SJSA1 (cell line): ENCODE data around the gene QTRT2. TPM values are rescaled to one million over a fixed set of nuclear protein-coding genes. Genes with fewer than 3 reads are reported as not detected.

Experiments used
- DNase-seq, 2 experiments: peaks; one replicate each; pipeline ENCODE4 v3.0.0-alpha.2; 2015 to 2020; ENCODE audit warnings: low spot score in 2 of 2, low read depth in 1 of 2
- H3K27ac ChIP-seq: fragments of 250-450 bp; sonication (Bioruptor Pico); 2 replicates; pipeline ENCODE4 v1.5.1; 2020; ENCODE audit warnings: mild to moderate bottlenecking, moderate library complexity
- H3K27me3 ChIP-seq: fragments of 250-450 bp; sonication (Bioruptor Pico); replicated peaks from 2 replicates; pipeline ENCODE4 v1.5.1; 2020; ENCODE audit warnings: mild to moderate bottlenecking, moderate library complexity
- H3K36me3 ChIP-seq: fragments of 250-450 bp; sonication (Bioruptor Pico); 2 replicates; pipeline ENCODE4 v1.5.1; 2020; ENCODE audit warnings: mild to moderate bottlenecking
- H3K4me1 ChIP-seq: fragments of 250-450 bp; sonication (Bioruptor Pico); replicated peaks from 2 replicates; pipeline ENCODE4 v1.6.1; 2021; ENCODE audit warnings: mild to moderate bottlenecking
- H3K4me3 ChIP-seq: fragments of 250-450 bp; sonication (Bioruptor Pico); 2 replicates; pipeline ENCODE4 v1.5.1; 2020; ENCODE audit warnings: mild to moderate bottlenecking
- H3K9me3 ChIP-seq: fragments of 250-450 bp; sonication (Bioruptor Pico); replicated peaks from 2 replicates; pipeline ENCODE4 v1.5.1; 2020; ENCODE audit warnings: mild to moderate bottlenecking
- total RNA-seq: library from RNA; depleted of rRNA; stranded (reverse); fragments of >200 nt; shearing (Covaris generic); gene quantifications from 2 replicates; pipeline ENCODE4 v1.2.3, GENCODE V29; 2014; rRNA removed

Gene QTRT2
- total RNA-seq, 1 experiment from 2014 or later: 19.7 TPM

DNA sequence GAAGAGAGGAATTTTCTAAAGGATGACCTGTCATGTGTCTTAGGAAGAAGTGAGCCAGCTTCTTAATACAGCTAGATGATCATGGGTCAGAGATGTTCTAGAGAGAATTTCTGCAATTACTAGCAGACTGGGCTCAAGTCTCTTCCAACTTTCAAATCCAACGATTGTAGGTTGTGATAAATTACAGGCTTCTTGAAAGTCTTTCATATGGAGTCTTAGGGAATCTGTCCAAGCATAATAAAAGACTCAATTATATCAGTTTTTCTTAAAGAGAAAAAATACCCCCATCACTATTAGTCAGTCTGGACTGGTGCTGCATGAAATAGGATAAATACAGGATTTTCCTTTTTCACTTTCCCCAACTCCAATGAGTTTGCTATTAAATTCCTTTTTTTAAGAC, 63.2 kb downstream of the QTRT2 start:
- no peak for DNase-seq
- Histone ChIP-seq H3K36me3 (no peaks in the 10 kb centered on the region), H3K4me3 (no peak overlapping the region), H3K4me1 (peaks cover 14% of the 10 kb centered on the region), H3K9me3 (no peaks in the 10 kb centered on the region), H3K27me3 (no peaks in the 10 kb centered on the region), H3K27ac (no peak overlapping the region)

DNA sequence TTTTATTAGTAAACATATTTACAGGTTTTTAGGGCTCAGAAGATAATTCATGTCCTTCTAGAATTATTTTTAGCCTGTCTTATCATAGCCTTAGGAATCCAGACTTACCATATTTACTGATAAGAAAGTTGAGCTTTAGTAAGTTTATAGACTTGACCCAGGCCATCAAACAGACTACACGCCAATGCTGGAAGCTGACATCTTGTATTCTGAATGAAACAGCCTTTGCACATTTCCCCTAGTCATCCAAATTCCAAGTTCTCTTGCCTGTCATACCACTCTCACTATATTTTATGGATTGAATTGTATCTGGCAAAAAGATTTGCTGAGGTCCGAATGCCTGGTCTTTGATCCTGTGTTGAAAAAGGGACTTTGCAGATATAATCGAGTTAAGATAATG, 63.7 kb downstream of the QTRT2 start:
- Histone ChIP-seq H3K9me3 (no peaks in the 10 kb centered on the region), H3K36me3 (no peaks in the 10 kb centered on the region), H3K27ac (no peak overlapping the region), H3K27me3 (no peaks in the 10 kb centered on the region), H3K4me3 (no peak overlapping the region), H3K4me1 (peaks cover 14% of the 10 kb centered on the region)
- DNase-seq: no peak

DNA sequence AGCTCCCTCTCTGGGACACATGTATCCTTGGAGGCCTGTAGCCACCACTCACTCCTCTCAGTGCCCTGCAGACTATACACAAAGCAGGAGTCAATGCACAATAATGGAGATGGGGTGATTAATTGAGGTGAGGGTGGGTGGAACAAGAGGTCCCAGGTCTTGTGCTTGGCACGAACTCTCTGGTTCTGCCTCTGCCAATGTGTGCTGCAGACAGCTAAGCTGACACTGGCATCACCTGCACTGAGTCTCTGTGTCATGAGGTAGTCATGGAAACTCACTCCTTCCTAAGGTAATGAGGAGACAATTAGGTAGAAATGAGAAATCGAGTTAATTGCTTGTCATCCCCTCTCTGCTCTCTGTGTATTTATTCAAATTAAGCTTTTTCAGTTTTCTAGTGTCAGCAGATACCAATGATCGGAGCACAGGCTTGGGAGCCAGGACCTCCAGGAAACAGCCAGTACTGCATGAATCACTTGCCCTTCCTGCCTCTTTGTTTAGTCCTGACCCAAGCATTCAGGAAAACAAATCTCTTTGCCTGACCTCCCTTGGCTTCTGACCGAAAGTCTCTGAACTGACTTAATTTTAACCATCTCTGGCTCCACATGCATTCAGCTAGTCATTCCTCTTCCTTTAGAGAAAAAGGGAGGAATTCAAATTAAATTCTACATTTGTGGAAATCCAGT, 65.6 kb downstream of the QTRT2 start:
- peak overlapping the region; percentile 28; the same call in 1 of the 2 replicates for H3K27ac ChIP-seq
- H3K4me3 ChIP-seq: no peak overlapping the region
- H3K36me3 ChIP-seq: no peaks in the 10 kb centered on the region
- DNase-seq: peak; percentile 39 to 43
- no peaks in the 10 kb centered on the region for H3K9me3 ChIP-seq
- H3K27me3 ChIP-seq: no peaks in the 10 kb centered on the region
- peaks cover 14% of the 10 kb centered on the region for H3K4me1 ChIP-seq

DNA sequence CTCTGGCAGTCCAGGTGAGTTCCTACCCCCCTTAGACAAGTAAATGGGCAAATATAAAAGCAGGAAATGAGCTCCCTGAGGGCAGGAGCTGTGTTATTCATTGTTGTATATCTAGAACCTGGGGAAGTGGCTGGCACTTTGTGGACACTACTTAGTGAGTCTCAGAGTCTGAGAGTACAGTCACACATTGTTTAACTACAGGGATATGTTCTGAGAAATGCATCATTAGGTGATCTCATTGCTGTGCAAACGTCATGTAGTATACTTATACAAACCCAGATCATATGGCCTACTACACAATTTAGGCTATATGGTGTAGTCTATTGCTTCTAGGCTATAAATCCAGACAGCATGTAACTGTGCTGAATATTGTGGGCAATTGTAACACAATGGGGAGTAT, 69.9 kb downstream of the QTRT2 start:
- H3K27ac ChIP-seq: no peak overlapping the region
- no peak for DNase-seq
- H3K4me3 ChIP-seq: no peak overlapping the region
- no peaks in the 10 kb centered on the region for H3K9me3 ChIP-seq
- no peaks in the 10 kb centered on the region for H3K27me3 ChIP-seq
- peaks cover 23% of the 10 kb centered on the region for H3K4me1 ChIP-seq
- no peaks in the 10 kb centered on the region for H3K36me3 ChIP-seq

GRCh38 chr3:114127517-114127916, 71.0 kb downstream of the QTRT2 start:
- Histone ChIP-seq H3K4me3 (no peak overlapping the region), H3K4me1 (peaks cover 14% of the 10 kb centered on the region), H3K27me3 (no peaks in the 10 kb centered on the region), H3K9me3 (no peaks in the 10 kb centered on the region), H3K36me3 (no peaks in the 10 kb centered on the region), H3K27ac (no peak overlapping the region)
- no peak for DNase-seq

DNA sequence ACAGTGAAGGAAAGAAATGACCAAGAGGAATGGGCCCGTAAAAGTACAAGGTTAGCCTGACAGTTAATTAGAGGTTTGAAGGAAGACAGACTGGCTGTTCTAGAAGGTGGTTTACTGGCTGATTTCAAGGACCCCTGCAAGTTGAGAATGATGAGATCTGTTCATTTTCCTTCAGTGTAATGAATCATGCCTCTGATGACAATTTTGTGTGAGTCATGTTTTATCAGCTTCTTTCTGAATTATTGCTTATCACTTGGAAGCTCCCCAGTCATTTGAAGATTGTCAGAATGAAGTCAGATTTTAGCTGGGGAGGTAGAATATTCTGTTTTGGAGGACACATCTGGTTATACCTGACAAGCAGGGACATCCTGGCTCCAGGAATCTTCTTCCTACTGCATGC, 71.7 kb downstream of the QTRT2 start:
- Histone ChIP-seq H3K4me1 (peaks cover 10% of the 10 kb centered on the region), H3K27ac (no peak overlapping the region), H3K27me3 (no peaks in the 10 kb centered on the region), H3K4me3 (no peak overlapping the region), H3K9me3 (no peaks in the 10 kb centered on the region), H3K36me3 (no peaks in the 10 kb centered on the region)
- no peak for DNase-seq

DNA sequence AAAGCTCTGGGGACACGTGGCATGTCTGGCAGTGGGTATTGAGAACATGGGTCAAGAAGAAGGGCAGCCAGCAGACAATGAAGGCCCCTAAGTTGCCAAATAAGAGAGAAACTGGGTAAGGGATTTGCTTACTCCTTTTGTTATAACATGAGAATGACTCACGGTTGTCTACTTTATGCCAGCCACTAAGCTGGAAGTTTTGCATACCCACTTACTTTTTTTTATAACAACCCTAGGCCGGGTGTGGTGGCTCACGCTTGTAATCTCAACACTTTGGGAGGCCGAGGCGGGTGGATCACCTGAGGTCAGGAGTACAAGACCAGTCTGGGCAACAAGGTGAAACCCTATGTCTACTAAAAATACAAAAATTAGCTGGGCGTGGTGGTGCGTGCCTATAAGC, 72.3 kb downstream of the QTRT2 start:
- no peaks in the 10 kb centered on the region for H3K9me3 ChIP-seq
- DNase-seq: no peak
- no peak overlapping the region for H3K27ac ChIP-seq
- peaks cover 10% of the 10 kb centered on the region for H3K4me1 ChIP-seq
- H3K4me3 ChIP-seq: no peak overlapping the region
- H3K36me3 ChIP-seq: no peaks in the 10 kb centered on the region
- no peaks in the 10 kb centered on the region for H3K27me3 ChIP-seq

DNA sequence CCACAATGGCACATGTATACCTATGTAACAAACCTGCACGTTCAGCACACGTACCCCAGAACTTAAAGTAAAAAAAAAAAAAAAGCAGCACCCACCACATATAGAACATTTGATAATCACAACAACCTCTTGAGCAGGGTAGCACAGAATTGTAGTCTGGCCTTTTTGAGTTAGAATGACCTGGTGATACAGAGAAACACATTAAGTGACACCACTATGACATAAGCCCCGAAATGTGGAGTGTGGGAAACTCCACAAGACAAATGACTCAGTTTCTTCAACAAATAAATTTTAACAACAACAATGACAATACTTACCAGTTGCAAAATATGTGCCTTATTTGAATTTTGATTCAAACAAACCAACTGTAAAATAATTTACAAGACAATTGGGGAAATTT, 76.0 kb downstream of the QTRT2 start:
- Histone ChIP-seq H3K27me3 (no peaks in the 10 kb centered on the region), H3K4me1 (peaks cover 10% of the 10 kb centered on the region), H3K9me3 (no peaks in the 10 kb centered on the region), H3K36me3 (no peaks in the 10 kb centered on the region), H3K27ac (no peak overlapping the region), H3K4me3 (no peak overlapping the region)
- no peak for DNase-seq

- Histone ChIP-seq H3K9me3 (no peaks in the 10 kb centered on the region), H3K4me3 (no peak overlapping the region), H3K4me1 (no peaks in the 10 kb centered on the region; the same call in 1 of the 2 replicates), H3K27ac (no peak overlapping the region), H3K36me3 (no peaks in the 10 kb centered on the region), H3K27me3 (no peaks in the 10 kb centered on the region)
- no peak for DNase-seq
These were observed 77.4 kb downstream of the QTRT2 start for GRCh38 chr3:114133947-114134346.

Other genes with a start within 250 kb of the QTRT2 start
- gene GRAMD1C, start 217.9 kb upstream of the QTRT2 start, total RNA-seq: 13.8 and 29.7 TPM in 2 replicates
- gene ZDHHC23, start 108.7 kb upstream of the QTRT2 start, total RNA-seq: 0.45 and 0.47 TPM in 2 replicates
- 0.39 and 7.4 TPM in 2 replicates for gene CCDC191, start 211 bp upstream of the QTRT2 start, total RNA-seq
- not detected in 2 replicates for gene DRD3, start 122.3 kb downstream of the QTRT2 start, total RNA-seq
- not detected in 2 replicates for gene ZNF80, start 180.8 kb downstream of the QTRT2 start, total RNA-seq
- not detected in 2 replicates for gene TIGIT, start 237.3 kb downstream of the QTRT2 start, total RNA-seq